ENCODE measurements around the gene EFHC1.

- no peak for TF ChIP-seq POLR2AphosphoS5 (IDR thresholded peaks at IDR 0.05; ENCODE audit: low read depth, low read length)
- no peak for TF ChIP-seq REST (IDR thresholded peaks at IDR 0.05; ENCODE audit: insufficient read depth in 1 of 2, low read depth in 2 of 2, low read length in 2 of 2)
- TF ChIP-seq FOXP2 (optimal IDR thresholded peaks at IDR 0.05; ENCODE audit: borderline replicate concordance, extremely low read depth, extremely low read length, insufficient read depth) = no peak
- no peak for TF ChIP-seq TAF1 (IDR thresholded peaks at IDR 0.05; ENCODE audit: borderline replicate concordance, insufficient read depth, low read length)
Measured at GRCh38 chr6:52549428-52549827, 129.3 kb downstream of the EFHC1 start.
